ENCODE measurements around the gene CFAP157.

The CFAP157 gene

GRCh38 chr9:127692071-127692470 lies 14.7 kb upstream of the CFAP157 start:
- TF ChIP-seq CTCF (IDR thresholded peaks at IDR 0.05; ENCODE audit: borderline replicate concordance, insufficient read depth, low read depth, low read length): no peak
- no peak overlapping the region for H3K4me3 ChIP-seq (ENCODE audit: low read depth, low read length)

DNA sequence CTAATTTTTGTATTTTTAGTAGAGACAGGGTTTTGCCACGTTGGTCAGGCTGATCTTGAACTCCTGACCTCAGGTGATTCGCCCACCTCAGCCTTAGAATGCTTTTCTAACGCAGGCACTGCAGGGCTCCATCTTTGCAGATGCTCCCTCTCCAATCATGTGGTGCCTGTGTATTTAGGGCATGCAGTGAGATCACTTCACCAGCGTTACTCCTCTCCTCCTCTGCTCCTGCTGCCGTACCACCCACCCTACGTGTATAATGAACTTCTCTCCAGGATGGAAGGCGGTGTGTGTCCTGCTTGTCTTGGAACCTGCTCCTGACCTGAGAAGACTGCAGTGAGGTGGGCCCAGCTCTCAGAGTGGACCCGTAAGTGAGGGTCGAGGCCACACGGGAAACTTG lies 13.6 kb upstream of the CFAP157 start:
- no peak for TF ChIP-seq CTCF (IDR thresholded peaks at IDR 0.05; ENCODE audit: borderline replicate concordance, insufficient read depth, low read depth, low read length)
- H3K4me3 ChIP-seq (ENCODE audit: low read depth, low read length): no peak overlapping the region

GRCh38 chr9:127693697-127694096 lies 13.1 kb upstream of the CFAP157 start:
- no peak overlapping the region for H3K4me3 ChIP-seq (ENCODE audit: low read depth, low read length)
- TF ChIP-seq CTCF (IDR thresholded peaks at IDR 0.05; ENCODE audit: borderline replicate concordance, insufficient read depth, low read depth, low read length): no peak

GRCh38 chr9:127694890-127695720 lies 11.7 kb upstream of the CFAP157 start:
- no peak for TF ChIP-seq CTCF (IDR thresholded peaks at IDR 0.05; ENCODE audit: borderline replicate concordance, insufficient read depth, low read depth, low read length)
- H3K4me3 ChIP-seq (ENCODE audit: low read depth, low read length): no peak overlapping the region

DNA sequence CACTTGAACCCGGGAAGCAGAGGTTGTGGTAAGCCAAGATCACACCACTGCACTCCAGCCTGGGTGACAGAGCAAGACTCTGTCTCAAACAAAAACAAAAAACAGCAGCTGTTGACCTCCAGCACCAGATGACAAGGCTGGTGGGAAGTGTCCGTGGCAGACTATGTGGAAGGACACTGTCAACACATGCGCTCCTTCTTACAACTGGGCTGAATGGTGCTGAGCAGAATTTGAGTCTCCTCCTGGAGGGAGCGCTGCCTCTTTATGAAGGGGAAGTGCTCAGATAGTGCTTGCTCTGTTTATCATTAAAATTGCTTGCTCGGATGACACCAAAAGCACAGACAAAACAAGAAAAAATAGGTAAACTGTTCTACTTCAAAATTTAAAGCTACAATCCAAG lies 9.2 kb upstream of the CFAP157 start:
- no peak overlapping the region for H3K4me3 ChIP-seq (ENCODE audit: low read depth, low read length)
- TF ChIP-seq CTCF (IDR thresholded peaks at IDR 0.05; ENCODE audit: borderline replicate concordance, insufficient read depth, low read depth, low read length): no peak

DNA sequence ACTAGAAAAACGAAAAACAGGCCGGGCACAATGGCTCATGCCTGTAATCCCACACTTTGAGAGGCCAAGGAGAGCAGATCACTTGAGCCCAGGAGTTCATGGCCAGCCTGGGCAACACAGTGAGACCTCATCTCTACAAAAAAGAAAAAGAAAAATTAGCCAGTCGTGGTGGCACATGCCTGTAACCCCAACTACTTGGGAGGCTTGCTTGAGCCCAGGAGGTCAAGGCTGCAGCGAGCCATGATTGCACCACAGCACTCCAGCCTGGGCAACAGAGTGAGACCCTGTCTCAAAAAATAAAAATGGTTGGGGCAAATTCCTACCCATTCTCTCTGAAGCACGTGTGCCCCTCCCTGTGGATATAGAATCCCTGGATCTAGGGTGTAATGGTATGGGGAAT lies 8.4 kb upstream of the CFAP157 start:
- TF ChIP-seq CTCF (IDR thresholded peaks at IDR 0.05; ENCODE audit: borderline replicate concordance, insufficient read depth, low read depth, low read length): no peak
- no peak overlapping the region for H3K4me3 ChIP-seq (ENCODE audit: low read depth, low read length)

DNA sequence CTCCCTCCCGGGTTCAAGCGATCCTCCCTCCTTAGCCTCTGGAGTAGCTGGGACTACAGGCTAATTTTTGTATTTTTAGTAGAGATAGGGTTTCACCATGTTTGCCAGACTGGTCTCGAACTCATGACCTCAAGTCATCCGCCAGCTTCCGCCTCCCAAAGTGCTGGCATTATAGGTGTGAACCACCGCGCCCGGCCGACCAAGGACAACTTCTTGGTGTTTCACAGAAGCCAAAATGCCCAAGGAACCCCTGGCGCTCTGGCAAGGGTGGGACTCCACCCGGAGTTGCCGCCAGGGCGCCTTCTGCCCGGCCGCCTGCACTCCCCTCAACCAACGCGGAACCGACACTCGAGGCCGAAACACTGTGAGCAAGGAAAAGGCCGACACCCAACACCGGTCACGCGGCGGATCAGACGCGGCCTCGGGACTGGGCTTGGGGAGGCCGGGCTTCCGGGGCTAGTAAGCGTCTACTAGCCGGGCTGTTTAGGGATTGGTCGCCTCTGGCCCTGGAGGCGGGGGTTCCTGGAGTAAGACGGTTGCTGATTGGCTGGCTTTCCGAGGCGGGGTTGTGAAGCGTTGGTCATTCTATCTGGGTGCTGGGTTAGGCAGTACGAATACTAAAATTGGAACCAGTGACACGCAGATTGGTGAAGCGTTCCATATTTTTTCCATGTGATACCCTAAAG lies 7.7 kb upstream of the CFAP157 start:
- TF ChIP-seq CTCF (IDR thresholded peaks at IDR 0.05; ENCODE audit: borderline replicate concordance, insufficient read depth, low read depth, low read length): no peak
- H3K4me3 ChIP-seq (ENCODE audit: low read depth, low read length): no peak overlapping the region

Measured in GM12875 (cell line).